OCI-LY7 (cell line): ENCODE results near the gene NOD1. TPM values are rescaled to one million over a fixed set of nuclear protein-coding genes. Genes with fewer than 3 reads are reported as not detected.

ENCODE experiments used
- BruUV-seq: library from RNA; stranded (reverse); fragments of 400-500 nt; replicated peaks from 2 replicates; lab custom pipeline; 2021; lab: Mats Ljungman, UMichigan
- CTCF ChIA-PET: fragments of 300-600 bp; sonication (Branson Sonifier 250); formaldehyde crosslinking; loops from one replicate; lab custom pipeline; 2022; ENCODE audit warnings: antibody characterized with exemption; ENCODE audit not compliant: unreplicated experiment; lab: Charles Lee
- POLR2A ChIA-PET: fragments of 300-600 bp; sonication (Branson Sonifier 250); formaldehyde crosslinking; loops from one replicate; lab custom pipeline; 2022; ENCODE audit warnings: antibody characterized with exemption; lab: Charles Lee
- DNase-seq: peaks from one replicate; pipeline ENCODE4 v3.0.0-alpha.2; 2015; ENCODE audit warnings: low spot score
- H2AFZ ChIP-seq: fragments of 200-600 bp; sonication (generic), shearing (Covaris generic); 2 replicates; pipeline ENCODE4 v1.6.1; 2014; ENCODE audit warnings: mild to moderate bottlenecking, antibody characterized with exemption, low read length, moderate library complexity
- H3K27ac ChIP-seq: fragments of 200-600 bp; sonication (generic); 2 replicates; pipeline ENCODE4 v1.5.1; 2014; ENCODE audit warnings: mixed run types, low read depth, mild to moderate bottlenecking, moderate library complexity, low read length, inconsistent platforms; ENCODE audit not compliant: poor library complexity, severe bottlenecking
- H3K36me3 ChIP-seq: fragments of 200-600 bp; sonication (generic); 2 replicates; pipeline ENCODE4 v1.6.1; 2014; ENCODE audit warnings: mild to moderate bottlenecking, antibody characterized with exemption, low read length, moderate library complexity, mixed read lengths; ENCODE audit not compliant: insufficient read depth
- H3K4me1 ChIP-seq: fragments of 200-600 bp; sonication (generic); 2 replicates; pipeline ENCODE4 v1.5.1; 2014; ENCODE audit warnings: mild to moderate bottlenecking, low read length; ENCODE audit not compliant: insufficient read depth, poor library complexity, severe bottlenecking
- H3K4me2 ChIP-seq: fragments of 200-600 bp; sonication (generic); 2 replicates; pipeline ENCODE4 v1.6.1; 2014; ENCODE audit warnings: mild to moderate bottlenecking, low read length
- H3K4me3 ChIP-seq: fragments of 200-600 bp; sonication (generic); 2 replicates; pipeline ENCODE4 v1.5.1; 2014; ENCODE audit warnings: mild to moderate bottlenecking, low read depth, low read length; ENCODE audit not compliant: poor library complexity, severe bottlenecking
- H3K79me2 ChIP-seq: fragments of 200-600 bp; sonication (generic); 2 replicates; pipeline ENCODE4 v1.6.1; 2016; ENCODE audit warnings: low read depth, mild to moderate bottlenecking, low read length, moderate library complexity, mixed read lengths; ENCODE audit not compliant: insufficient read depth
- H3K9me2 ChIP-seq: fragments of 200-600 bp; sonication (generic); 2 replicates; pipeline ENCODE4 v1.6.1; 2016; ENCODE audit warnings: mild to moderate bottlenecking, low read length, mixed read lengths; ENCODE audit not compliant: insufficient read depth
- H3K9me3 ChIP-seq: fragments of 200-600 bp; sonication (generic); 2 replicates; pipeline ENCODE4 v1.6.1; 2014; ENCODE audit warnings: mild to moderate bottlenecking, mixed run types, low read length, mixed read lengths
- H4K20me1 ChIP-seq: fragments of 200-600 bp; sonication (generic); 2 replicates; pipeline ENCODE4 v1.6.1; 2014; ENCODE audit warnings: mild to moderate bottlenecking, antibody characterized with exemption, low read length, moderate library complexity, mixed read lengths; ENCODE audit not compliant: insufficient read depth
- EZH2phosphoT487 ChIP-seq: fragments of 200-600 bp; sonication (generic); IDR thresholded peaks from 2 replicates; pipeline ENCODE4 v1.6.1; 2018; ENCODE audit warnings: low read depth, borderline replicate concordance, mild to moderate bottlenecking, mixed run types, antibody characterized with exemption, low read length, moderate library complexity, mixed read lengths
- intact Hi-C: fragments of 100-400 bp; cut with micrococcal nuclease; formaldehyde crosslinking; loops from one replicate; pipeline ENCODE4 v1.10.0; 2022; ENCODE audit not compliant: unreplicated experiment
- total RNA-seq, 2 experiments: library from RNA; depleted of rRNA in 1 of 2; stranded (reverse); fragments of >200 nt in 1 of 2; shearing (Covaris generic) in 1 of 2; gene quantifications; 2 replicates each; pipeline ENCODE4 v1.2.3, GENCODE V29; 2014 to 2022
- TF ChIP-seq, protein P1 (sequence below): fragments of 200-600 bp; sonication (generic); conservative IDR thresholded peaks from 2 replicates; pipeline ENCODE4 v1.5.1; 2014; ENCODE audit warnings: mild to moderate bottlenecking, antibody characterized with exemption, low read length, moderate library complexity, mixed read lengths

NOD1 gene
- total RNA-seq, 2 experiments from 2014 or later, result 8.4 to 10.3 TPM

DNA sequence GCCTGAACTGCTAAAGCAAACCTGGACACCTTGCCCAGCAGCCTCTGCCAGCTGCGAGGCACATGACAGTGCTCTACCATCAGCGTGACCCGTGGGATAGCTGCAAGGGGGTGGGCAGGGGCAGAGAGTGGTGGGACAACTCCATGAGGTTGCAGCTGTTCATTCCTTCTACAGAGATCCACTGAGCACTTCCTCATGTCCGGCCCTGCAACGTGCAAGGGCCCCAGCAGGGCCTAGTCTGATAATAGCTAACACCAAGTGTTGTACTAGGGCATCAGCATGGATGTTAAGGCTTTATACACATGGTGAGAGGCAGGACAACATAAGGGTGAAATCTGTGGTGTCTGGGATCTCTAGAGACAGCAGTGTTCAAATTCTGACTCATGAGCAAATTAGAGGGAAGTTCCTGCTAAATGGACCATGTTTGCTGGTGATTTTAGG, 14.3 kb downstream of the NOD1 start:
- no TSS peak for BruUV-seq
- Histone ChIP-seq H3K9me3 (no peaks in the 10 kb centered on the region), H3K4me2 (peak overlapping the region; percentile 29; the same call in 1 of the 2 replicates)

DNA sequence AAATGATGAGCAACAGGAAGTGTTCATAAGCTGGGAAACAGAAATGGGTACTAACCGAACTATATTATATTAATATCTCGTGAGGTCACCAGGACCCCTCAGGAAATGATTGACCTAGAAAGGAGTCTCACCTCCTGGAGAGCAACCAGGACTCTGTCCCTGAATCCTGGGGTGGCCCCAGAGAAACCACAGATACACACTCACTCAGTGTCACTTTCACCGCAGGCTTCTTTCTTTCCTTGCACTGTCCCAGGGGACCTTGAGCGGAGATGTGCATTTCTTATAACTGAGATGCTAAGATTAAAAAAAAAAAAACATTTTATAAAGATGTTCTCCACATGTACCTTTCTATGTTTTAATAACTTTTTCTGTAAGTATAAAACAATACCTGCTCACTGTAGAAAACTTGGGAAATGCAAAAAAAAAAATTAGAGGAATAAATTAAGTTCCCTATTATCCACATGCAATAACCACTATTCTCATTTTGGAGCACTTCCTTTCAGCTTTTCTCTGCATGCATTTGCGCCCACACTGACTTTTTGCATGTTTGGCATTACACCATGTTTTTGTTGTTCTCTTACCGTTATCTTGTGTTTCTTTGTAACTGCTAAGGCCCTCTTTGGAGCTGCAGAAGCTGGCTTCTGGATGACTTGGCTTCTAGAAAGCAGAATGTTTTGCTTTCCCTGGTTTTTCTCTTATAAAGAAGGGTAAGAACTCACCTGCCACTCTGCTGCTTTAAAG, 15.0 kb downstream of the NOD1 start:
- intact Hi-C loops, result no loop called here
- Histone ChIP-seq H3K4me3 (no peak overlapping the region), H3K9me2 (no peaks in the 10 kb centered on the region), H3K27ac (no peak overlapping the region), H3K9me3 (no peaks in the 10 kb centered on the region), H3K4me1 (peaks cover 52% of the 10 kb centered on the region), H2AFZ (peak overlapping the region; percentile 39; the same call in 1 of the 2 replicates), H3K79me2 (no peaks in the 10 kb centered on the region), H3K36me3 (no peaks in the 10 kb centered on the region), H3K4me2 (peak overlapping the region; percentile 29), H4K20me1 (no peaks in the 10 kb centered on the region)
- peak; percentile 48 for DNase-seq
- BruUV-seq, result no TSS peak
- no peak for TF ChIP-seq EZH2phosphoT487
- TF ChIP-seq, protein P1, sequence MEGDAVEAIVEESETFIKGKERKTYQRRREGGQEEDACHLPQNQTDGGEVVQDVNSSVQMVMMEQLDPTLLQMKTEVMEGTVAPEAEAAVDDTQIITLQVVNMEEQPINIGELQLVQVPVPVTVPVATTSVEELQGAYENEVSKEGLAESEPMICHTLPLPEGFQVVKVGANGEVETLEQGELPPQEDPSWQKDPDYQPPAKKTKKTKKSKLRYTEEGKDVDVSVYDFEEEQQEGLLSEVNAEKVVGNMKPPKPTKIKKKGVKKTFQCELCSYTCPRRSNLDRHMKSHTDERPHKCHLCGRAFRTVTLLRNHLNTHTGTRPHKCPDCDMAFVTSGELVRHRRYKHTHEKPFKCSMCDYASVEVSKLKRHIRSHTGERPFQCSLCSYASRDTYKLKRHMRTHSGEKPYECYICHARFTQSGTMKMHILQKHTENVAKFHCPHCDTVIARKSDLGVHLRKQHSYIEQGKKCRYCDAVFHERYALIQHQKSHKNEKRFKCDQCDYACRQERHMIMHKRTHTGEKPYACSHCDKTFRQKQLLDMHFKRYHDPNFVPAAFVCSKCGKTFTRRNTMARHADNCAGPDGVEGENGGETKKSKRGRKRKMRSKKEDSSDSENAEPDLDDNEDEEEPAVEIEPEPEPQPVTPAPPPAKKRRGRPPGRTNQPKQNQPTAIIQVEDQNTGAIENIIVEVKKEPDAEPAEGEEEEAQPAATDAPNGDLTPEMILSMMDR, result no peak
- POLR2A ChIA-PET, result interaction anchor here (0.7 to 1.7 kb wide), 3 partner anchors 11 to 405 kb away, joined by 3 to 11 read pairs (median 4); no protein-coding TSS in a partner anchor
- CTCF ChIA-PET, result interaction anchor here (0.5 kb wide), 1 partner anchor 184 kb away, joined by 3 read pairs; no protein-coding TSS in a partner anchor

More for the DNA sequence above, 14.3 kb downstream of the NOD1 start:
- Histone ChIP-seq H3K4me3 (no peak overlapping the region), H3K4me1 (peaks cover 52% of the 10 kb centered on the region), H3K27ac (no peak overlapping the region), H2AFZ (peak overlapping the region; percentile 39; the same call in 1 of the 2 replicates), H3K9me2 (no peaks in the 10 kb centered on the region), H4K20me1 (no peaks in the 10 kb centered on the region), H3K36me3 (no peaks in the 10 kb centered on the region), H3K79me2 (no peaks in the 10 kb centered on the region)
- CTCF ChIA-PET, result no interaction called here
- POLR2A ChIA-PET, result interaction anchor here (0.7 to 1.7 kb wide), 3 partner anchors 10 to 406 kb away, joined by 3 to 11 read pairs (median 4); no protein-coding TSS in a partner anchor
- DNase-seq, result peak; percentile 32
- no peak for TF ChIP-seq EZH2phosphoT487
- TF ChIP-seq, protein P1, result no peak
- intact Hi-C loops, result no loop called here

DNA sequence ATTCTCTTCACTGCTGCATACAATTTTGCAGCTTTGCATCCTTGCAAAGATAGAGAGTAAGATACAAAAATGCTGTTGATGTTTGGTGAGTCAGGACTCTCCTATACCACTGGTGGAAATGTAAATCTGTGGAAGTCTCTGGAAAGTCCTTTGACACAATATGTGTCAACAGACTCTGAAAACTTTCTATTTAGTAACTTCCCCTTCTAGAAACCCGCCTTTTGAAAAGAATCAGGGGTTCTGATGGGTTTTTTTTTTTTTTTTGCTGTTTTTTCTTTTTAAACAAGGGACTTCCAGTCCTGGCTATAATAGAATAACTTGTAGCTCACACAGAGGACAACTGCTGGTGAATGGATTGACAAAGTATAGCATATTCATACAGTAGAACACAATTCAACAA, 16.4 kb downstream of the NOD1 start:
- intact Hi-C loops, result no loop called here
- no peaks in the 10 kb centered on the region for H4K20me1 ChIP-seq
- H3K4me2 ChIP-seq, result no peak overlapping the region
- no peaks in the 10 kb centered on the region for H3K9me3 ChIP-seq
- no peaks in the 10 kb centered on the region for H3K79me2 ChIP-seq
- ChIA-PET CTCF (no interaction called here), POLR2A (no interaction called here)
- DNase-seq, result no peak
- no peak overlapping the region for H2AFZ ChIP-seq
- no peak overlapping the region for H3K27ac ChIP-seq
- H3K9me2 ChIP-seq, result no peaks in the 10 kb centered on the region
- TF ChIP-seq, protein P1, result no peak
- TF ChIP-seq EZH2phosphoT487, result no peak
- H3K4me1 ChIP-seq, result peaks cover 39% of the 10 kb centered on the region
- H3K36me3 ChIP-seq, result no peaks in the 10 kb centered on the region
- H3K4me3 ChIP-seq, result no peak overlapping the region
- BruUV-seq, result no TSS peak
